ENCODE measurements around the gene CHRNB2.

GRCh38 chr1:154529308-154529707, 38.3 kb upstream of the CHRNB2 start:
- TF ChIP-seq, protein P1, sequence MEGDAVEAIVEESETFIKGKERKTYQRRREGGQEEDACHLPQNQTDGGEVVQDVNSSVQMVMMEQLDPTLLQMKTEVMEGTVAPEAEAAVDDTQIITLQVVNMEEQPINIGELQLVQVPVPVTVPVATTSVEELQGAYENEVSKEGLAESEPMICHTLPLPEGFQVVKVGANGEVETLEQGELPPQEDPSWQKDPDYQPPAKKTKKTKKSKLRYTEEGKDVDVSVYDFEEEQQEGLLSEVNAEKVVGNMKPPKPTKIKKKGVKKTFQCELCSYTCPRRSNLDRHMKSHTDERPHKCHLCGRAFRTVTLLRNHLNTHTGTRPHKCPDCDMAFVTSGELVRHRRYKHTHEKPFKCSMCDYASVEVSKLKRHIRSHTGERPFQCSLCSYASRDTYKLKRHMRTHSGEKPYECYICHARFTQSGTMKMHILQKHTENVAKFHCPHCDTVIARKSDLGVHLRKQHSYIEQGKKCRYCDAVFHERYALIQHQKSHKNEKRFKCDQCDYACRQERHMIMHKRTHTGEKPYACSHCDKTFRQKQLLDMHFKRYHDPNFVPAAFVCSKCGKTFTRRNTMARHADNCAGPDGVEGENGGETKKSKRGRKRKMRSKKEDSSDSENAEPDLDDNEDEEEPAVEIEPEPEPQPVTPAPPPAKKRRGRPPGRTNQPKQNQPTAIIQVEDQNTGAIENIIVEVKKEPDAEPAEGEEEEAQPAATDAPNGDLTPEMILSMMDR (conservative IDR thresholded peaks at IDR 0.05; ENCODE audit: low read depth, low read length) = no peak
- TF ChIP-seq EZH2 (IDR thresholded peaks at IDR 0.05; ENCODE audit: borderline replicate concordance, low read depth, low read length, poor library complexity, severe bottlenecking) = no peak

Measured in A673 (cell line).